OCI-M1 (cell line): ENCODE data around the gene APOL4.
A peak's percentile ranks its signal among the peaks of the same experiment; 100 is the strongest.
"Not testable (repeated sequence)": the region's sequence is repeated elsewhere in the genome, so short reads cannot be mapped to it uniquely, and the experiment has no call there.

Experiments
- DNase-seq: peaks from one replicate; lab custom pipeline; 2025; lab: John Stamatoyannopoulos, UW

Gene APOL4

GRCh38 chr22:36206255-36206654 is 4.6 kb upstream of the APOL4 start:
- DNase-seq, result no peak

GRCh38 chr22:36205573-36205972 is 4.0 kb upstream of the APOL4 start:
- DNase-seq, result not testable (repeated sequence)

GRCh38 chr22:36204632-36205015 is 3.0 kb upstream of the APOL4 start:
- DNase-seq, result no peak

- DNase-seq, result no peak
These were observed 2.5 kb upstream of the APOL4 start for GRCh38 chr22:36204001-36204631.

GRCh38 chr22:36203441-36203840 is 1.8 kb upstream of the APOL4 start:
- not testable (repeated sequence) for DNase-seq

GRCh38 chr22:36202906-36203305 is 1.3 kb upstream of the APOL4 start:
- peak; percentile 16 for DNase-seq

- not testable (repeated sequence) for DNase-seq
These were observed 584 bp downstream of the APOL4 start for GRCh38 chr22:36201025-36201424.

- peak; percentile 28 for DNase-seq
These were observed 2.5 kb downstream of the APOL4 start for GRCh38 chr22:36199001-36199551.

- no peak for DNase-seq
These were observed 3.1 kb downstream of the APOL4 start for GRCh38 chr22:36198536-36198935.

GRCh38 chr22:36197514-36198146 is 4.0 kb downstream of the APOL4 start:
- DNase-seq, result peak; percentile 89

GRCh38 chr22:36197065-36197440 is 4.6 kb downstream of the APOL4 start:
- peak; percentile 45 for DNase-seq

- no peak for DNase-seq
These were observed 5.2 kb downstream of the APOL4 start for GRCh38 chr22:36196254-36197064.

GRCh38 chr22:36194971-36195370 is 6.6 kb downstream of the APOL4 start:
- DNase-seq, result peak; percentile 71

- DNase-seq, result no peak
These were observed 7.2 kb downstream of the APOL4 start for GRCh38 chr22:36194385-36194784.

- no peak for DNase-seq
These were observed 8.0 kb downstream of the APOL4 start for GRCh38 chr22:36193577-36193976.

GRCh38 chr22:36193171-36193570 is 8.4 kb downstream of the APOL4 start:
- no peak for DNase-seq

- DNase-seq, result no peak
These were observed 9.1 kb downstream of the APOL4 start for GRCh38 chr22:36192542-36192941.

- no peak for DNase-seq
These were observed 10.3 kb downstream of the APOL4 start for GRCh38 chr22:36191106-36191836.

- DNase-seq, result not testable (repeated sequence)
These were observed 13.7 kb downstream of the APOL4 start for GRCh38 chr22:36187862-36188261.

- no peak for DNase-seq
These were observed 15.6 kb downstream of the APOL4 start for GRCh38 chr22:36185828-36186624.

- DNase-seq, result no peak
These were observed 17.1 kb downstream of the APOL4 start for GRCh38 chr22:36184433-36185025.
